ENCODE results near the gene ACOT7.

The ACOT7 gene

GRCh38 chr1:6298530-6298929, 95.0 kb downstream of the ACOT7 start:
- TF ChIP-seq POLR2AphosphoS5 (IDR thresholded peaks at IDR 0.05; ENCODE audit: low read depth) (no peak), REST (IDR thresholded peaks at IDR 0.05; ENCODE audit: insufficient replicate concordance, low read depth) (no peak), CTCF (IDR thresholded peaks at IDR 0.05; ENCODE audit: insufficient read depth, low read length) (no peak), SPI1 (IDR thresholded peaks at IDR 0.05; ENCODE audit: borderline replicate concordance, low read depth) (no peak), GABPA (IDR thresholded peaks at IDR 0.05; ENCODE audit: low read depth) (no peak)
- H3K27me3 ChIP-seq (ENCODE audit: insufficient read depth, poor library complexity, severe bottlenecking) = no peaks in the 10 kb centered on the region
- DNase-seq (ENCODE audit: low read depth in 1 of 2, low spot score in 1 of 2) = no peak
- no peak overlapping the region for H3K27ac ChIP-seq (replicated peaks)
- no peak overlapping the region for H3K4me3 ChIP-seq (replicated peaks; ENCODE audit: insufficient read depth, low read length)

- no peaks in the 10 kb centered on the region for H3K27me3 ChIP-seq (ENCODE audit: insufficient read depth, poor library complexity, severe bottlenecking)
- TF ChIP-seq GABPA (IDR thresholded peaks at IDR 0.05; ENCODE audit: low read depth) = no peak
- TF ChIP-seq CTCF (IDR thresholded peaks at IDR 0.05; ENCODE audit: insufficient read depth, low read length) = no peak
- TF ChIP-seq REST (IDR thresholded peaks at IDR 0.05; ENCODE audit: insufficient replicate concordance, low read depth) = no peak
- TF ChIP-seq POLR2AphosphoS5 (IDR thresholded peaks at IDR 0.05; ENCODE audit: low read depth) = no peak
- H3K27ac ChIP-seq (replicated peaks) = no peak overlapping the region
- no peak overlapping the region for H3K4me3 ChIP-seq (replicated peaks; ENCODE audit: insufficient read depth, low read length)
- no peak for DNase-seq (ENCODE audit: low read depth in 1 of 2, low spot score in 1 of 2)
Observed at GRCh38 chr1:6295910-6296309, 97.7 kb downstream of the ACOT7 start.

GRCh38 chr1:6294890-6295556, 98.5 kb downstream of the ACOT7 start:
- TF ChIP-seq SPI1 (IDR thresholded peaks at IDR 0.05; ENCODE audit: borderline replicate concordance, low read depth) = no peak
- TF ChIP-seq POLR2AphosphoS5 (IDR thresholded peaks at IDR 0.05; ENCODE audit: low read depth) = no peak
- no peak for TF ChIP-seq CTCF (IDR thresholded peaks at IDR 0.05; ENCODE audit: insufficient read depth, low read length)
- no peak for TF ChIP-seq GABPA (IDR thresholded peaks at IDR 0.05; ENCODE audit: low read depth)
- TF ChIP-seq REST (IDR thresholded peaks at IDR 0.05; ENCODE audit: insufficient replicate concordance, low read depth) = no peak
- no peak overlapping the region for H3K4me3 ChIP-seq (replicated peaks; ENCODE audit: insufficient read depth, low read length)
- H3K27ac ChIP-seq (replicated peaks) = no peak overlapping the region
- H3K27me3 ChIP-seq (ENCODE audit: insufficient read depth, poor library complexity, severe bottlenecking) = no peaks in the 10 kb centered on the region
- no peak for DNase-seq (ENCODE audit: low read depth in 1 of 2, low spot score in 1 of 2)

Measured in HL-60 (cell line).